GM12872 (cell line): ENCODE results near the gene SVBP.

ENCODE experiments used
- TF ChIP-seq, protein P1 (sequence below): IDR thresholded peaks from 3 replicates; pipeline ENCODE4 v1.5.1; 2011; ENCODE audit warnings: low read depth, mild to moderate bottlenecking, low read length, moderate library complexity; ENCODE audit not compliant: insufficient read depth

Gene SVBP

DNA sequence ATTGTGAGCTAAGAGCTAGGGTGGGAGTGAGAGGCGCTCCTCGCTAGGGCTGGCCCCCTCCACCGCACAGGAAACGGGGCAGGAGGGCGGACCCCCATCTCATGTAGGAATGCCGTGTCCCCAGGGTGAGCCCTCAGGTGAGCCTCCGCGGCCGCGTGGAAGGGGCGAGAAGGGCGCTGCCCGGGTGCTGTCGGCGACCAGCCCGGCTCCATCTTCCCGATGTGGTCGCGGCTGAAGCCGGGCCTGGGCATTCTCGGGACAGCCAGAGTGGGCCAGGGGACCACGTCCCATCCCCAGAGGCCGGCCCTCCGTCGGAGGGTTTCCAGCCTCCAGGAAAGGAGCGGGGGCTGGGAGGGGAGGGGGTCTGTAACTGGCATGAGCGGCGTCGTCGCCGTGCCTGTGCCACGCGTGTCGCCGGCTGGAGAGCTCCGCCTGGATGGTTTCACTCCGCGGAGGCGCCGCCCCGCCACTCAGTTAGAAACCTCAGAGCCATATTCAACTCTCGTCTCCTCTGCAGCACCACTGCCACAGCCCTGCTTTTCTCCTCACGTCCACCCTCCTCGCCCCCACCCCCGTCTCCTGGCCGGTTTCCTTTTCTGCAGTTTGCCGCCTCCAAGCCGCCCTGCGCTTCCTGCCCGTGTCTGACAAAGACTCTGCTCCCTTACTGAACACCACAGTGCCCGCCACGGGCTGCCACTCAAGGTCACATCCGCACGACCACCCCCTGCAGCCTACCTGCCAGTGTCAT, 32.1 kb downstream of the SVBP start, which contains the start of gene TMEM269:
TMEM269 (plus strand) TSS at position 46 of the 748 bp plus-strand sequence. CDS start 4,903 bp downstream, outside the sequence.
- TF ChIP-seq, protein P1, sequence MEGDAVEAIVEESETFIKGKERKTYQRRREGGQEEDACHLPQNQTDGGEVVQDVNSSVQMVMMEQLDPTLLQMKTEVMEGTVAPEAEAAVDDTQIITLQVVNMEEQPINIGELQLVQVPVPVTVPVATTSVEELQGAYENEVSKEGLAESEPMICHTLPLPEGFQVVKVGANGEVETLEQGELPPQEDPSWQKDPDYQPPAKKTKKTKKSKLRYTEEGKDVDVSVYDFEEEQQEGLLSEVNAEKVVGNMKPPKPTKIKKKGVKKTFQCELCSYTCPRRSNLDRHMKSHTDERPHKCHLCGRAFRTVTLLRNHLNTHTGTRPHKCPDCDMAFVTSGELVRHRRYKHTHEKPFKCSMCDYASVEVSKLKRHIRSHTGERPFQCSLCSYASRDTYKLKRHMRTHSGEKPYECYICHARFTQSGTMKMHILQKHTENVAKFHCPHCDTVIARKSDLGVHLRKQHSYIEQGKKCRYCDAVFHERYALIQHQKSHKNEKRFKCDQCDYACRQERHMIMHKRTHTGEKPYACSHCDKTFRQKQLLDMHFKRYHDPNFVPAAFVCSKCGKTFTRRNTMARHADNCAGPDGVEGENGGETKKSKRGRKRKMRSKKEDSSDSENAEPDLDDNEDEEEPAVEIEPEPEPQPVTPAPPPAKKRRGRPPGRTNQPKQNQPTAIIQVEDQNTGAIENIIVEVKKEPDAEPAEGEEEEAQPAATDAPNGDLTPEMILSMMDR: no peak

DNA sequence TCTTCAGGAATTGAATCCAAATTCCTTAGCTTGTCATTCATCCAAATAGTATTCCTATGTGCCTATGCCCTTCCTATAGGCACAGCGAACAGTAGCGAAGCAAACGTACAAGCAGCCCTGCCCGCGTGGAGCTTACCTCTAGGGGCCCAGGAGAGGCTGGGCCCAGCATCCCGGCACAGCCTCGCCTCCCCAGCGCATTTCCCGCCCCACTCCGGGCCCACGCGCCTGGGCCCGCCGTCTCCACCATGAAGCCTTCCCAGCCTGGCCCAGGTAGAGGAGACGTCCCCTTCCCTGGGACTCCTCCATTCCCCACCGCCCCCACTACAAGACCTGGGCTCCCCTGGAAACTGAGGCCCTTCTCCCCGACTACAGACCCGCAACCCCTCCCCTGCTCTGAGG, 32.7 kb downstream of the SVBP start:
- TF ChIP-seq, protein P1: no peak

DNA sequence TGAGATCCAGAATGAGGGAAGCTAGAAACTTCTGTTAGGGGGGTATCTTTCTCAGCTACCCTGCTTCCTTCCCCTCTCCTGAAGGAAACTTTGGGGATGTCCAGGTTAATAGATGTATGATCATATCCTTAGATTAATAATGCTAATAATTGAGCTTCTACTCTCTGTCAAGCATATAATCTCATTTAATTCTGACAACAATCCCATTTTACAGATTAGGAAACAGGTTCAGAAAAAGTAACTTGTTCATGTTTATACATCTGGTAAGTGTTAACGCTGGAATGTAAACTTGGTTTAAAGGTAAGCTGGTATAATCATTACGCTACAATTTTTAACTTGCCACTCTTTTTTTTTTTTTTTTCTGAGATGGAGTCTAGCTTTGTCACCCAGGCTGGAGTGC, 34.1 kb downstream of the SVBP start:
- TF ChIP-seq, protein P1: no peak

DNA sequence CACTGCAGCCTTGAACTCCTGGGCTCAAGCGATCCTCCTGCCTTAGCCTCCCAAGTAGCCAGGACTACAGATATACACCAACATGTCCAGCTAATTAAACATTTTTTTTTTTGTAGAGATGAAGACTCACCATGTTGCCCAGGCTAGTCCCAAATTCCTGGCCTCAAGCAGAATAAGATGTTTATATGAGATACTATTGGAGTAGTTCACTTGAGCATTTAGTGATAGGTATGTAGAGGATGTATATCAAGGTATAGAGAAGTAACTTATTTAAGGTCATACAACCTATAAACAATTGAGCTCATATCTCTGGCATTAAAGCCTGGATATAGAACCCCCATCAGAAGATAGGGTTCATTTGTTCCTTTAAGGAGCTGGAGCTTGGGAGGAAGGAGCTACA, 37.0 kb downstream of the SVBP start:
- TF ChIP-seq, protein P1: no peak

DNA sequence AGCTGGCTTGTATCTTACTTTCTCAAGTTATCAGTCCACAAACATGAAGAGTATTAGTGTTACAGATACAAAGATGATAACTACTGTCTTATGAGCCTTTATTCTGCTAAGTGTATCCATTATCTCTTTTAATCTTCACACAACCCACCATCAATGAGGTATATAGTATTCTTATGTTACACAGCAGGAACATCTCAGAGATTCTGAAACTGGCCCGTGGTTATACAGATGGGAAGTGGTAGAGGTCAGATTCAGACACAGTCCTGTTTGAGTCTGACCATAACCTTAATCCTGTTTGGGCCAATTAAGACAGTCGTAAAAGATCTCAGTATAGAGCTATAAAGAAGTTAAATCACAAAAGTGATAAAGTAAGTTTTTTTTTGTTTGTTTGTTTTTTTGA, 37.5 kb downstream of the SVBP start:
- TF ChIP-seq, protein P1: no peak

DNA sequence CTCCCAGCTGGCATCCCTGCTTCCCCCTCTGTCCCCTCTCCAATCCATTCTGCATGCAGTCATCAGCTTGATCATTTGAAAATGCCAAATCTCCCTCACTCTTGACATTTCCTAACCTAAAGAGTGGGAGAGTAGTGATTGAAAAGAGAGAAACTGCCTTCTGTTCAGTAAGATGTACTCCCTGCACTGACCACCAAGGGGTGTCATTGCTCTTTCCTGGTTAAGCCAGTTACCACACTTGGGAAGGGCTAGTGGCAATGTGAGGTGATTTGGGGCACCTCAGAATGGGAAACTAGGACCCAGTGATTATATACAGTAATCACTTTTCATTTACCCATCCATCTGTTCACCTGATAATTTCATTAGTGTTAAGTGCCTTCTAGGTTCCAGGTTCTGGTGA, 39.3 kb downstream of the SVBP start:
- TF ChIP-seq, protein P1: peak; percentile 72

DNA sequence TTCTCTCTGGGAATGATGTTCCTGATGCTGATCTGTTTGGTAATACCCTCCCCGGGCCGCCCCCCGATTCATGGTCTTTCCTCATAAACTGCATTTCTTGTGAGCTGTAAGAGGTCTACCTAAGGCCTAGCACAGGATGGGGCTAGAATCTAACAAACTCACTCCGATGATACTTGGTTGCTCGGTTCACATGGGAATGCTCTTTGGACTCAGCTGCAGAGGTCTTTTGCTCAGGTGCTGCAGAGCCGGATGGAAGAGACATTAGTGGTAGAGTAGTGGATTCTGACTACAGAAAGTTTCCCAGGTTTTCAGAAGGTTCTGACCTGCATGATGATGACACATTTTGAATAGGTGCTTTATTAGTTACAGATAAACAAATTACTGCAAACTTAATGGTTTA, 40.7 kb downstream of the SVBP start:
- TF ChIP-seq, protein P1: no peak
